Urothelium cell line (cell line): ENCODE measurements around the gene FANCC.

ENCODE experiments used
- DNase-seq: peaks from one replicate; pipeline ENCODE4 v3.0.0; 2011; ENCODE audit warnings: low spot score, mixed read lengths
- FAIRE-seq: peaks from 2 replicates; lab custom pipeline; 2011; peaks lifted over from hg19 to GRCh38; lab: Jason Lieb, UNC

The FANCC gene, protein sequence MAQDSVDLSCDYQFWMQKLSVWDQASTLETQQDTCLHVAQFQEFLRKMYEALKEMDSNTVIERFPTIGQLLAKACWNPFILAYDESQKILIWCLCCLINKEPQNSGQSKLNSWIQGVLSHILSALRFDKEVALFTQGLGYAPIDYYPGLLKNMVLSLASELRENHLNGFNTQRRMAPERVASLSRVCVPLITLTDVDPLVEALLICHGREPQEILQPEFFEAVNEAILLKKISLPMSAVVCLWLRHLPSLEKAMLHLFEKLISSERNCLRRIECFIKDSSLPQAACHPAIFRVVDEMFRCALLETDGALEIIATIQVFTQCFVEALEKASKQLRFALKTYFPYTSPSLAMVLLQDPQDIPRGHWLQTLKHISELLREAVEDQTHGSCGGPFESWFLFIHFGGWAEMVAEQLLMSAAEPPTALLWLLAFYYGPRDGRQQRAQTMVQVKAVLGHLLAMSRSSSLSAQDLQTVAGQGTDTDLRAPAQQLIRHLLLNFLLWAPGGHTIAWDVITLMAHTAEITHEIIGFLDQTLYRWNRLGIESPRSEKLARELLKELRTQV

GRCh38 chr9:95317119-95317892 is at the start of gene FANCC:
Gene FANCC (minus strand): TSS chr9:95317709. CDS start chr9:95249291, 68,418 bp downstream.
- FAIRE-seq (peak; percentile 55), DNase-seq (peak; percentile 95)

DNA sequence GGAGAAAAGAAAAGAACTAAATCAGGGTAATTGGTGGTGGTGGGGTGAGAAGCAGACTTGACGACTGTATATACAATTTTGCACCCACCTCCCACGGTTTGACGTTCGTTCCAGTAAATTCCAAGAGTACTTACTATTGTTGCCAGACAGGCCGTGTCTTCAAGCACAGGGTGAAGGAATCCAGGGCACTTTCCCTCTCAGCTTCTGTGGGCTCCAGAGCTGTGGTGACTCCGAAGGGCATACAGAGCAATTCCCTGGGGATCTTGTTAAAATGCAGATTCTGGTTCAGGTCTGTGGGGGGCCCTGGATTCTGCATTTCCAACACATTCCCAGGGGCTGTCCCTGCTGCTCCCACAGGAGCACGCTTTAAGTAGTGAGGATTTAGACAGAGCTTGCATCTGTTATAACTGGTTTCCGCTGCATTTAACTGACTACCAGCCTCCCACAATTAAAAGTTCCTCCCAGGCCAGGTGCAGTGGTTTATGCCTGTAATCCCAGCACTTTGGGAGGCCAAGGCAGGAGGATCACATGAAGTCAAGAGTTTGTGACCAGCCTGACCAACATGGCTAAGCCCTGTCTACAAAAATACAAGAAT is 49.3 kb upstream of the FANCC start:
- FAIRE-seq (no peak), DNase-seq (no peak)

DNA sequence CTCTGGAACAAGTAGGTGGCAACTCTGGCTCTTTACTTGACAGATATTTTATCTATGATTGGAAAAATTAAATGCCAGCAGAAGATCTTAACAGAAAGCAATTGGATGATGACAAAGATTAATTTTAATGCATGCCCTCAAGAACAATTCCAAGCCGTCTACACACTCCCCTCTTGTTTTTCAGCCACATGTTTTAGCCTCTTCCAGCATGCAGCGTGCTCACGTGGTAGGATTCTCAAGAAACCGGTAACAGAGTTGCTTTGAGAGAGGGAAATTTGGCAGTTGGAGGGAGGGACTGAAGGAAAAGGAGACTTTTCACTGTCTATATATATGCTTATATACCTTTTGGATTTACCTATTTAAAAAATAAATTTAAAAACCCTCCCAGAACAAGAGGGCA is 48.3 kb upstream of the FANCC start:
- no peak for DNase-seq
- no peak for FAIRE-seq

- DNase-seq: no peak
- FAIRE-seq: no peak
Measured at GRCh38 chr9:95363051-95363841, 45.7 kb upstream of the FANCC start.

GRCh38 chr9:95360866-95361265 is 43.4 kb upstream of the FANCC start:
- DNase-seq: no peak
- no peak for FAIRE-seq

DNA sequence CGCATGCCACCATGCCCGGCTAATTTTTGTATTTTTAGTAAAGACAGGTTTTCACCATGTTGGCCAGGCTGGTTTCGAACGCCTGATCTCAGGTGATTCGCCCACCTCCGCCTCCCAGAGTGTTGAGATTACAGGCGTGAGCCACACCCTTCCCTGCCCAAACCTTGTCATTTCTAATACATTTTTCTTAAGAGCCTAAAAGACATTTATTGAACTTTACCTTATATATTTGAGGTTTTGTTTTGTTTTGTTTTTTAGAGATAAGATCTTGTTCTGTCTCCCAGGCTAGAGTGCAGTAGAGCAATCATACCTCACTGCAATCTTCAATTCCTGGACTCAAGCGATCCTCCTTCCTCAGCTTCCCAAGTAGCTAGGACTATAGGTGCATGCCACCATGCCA is 39.8 kb upstream of the FANCC start:
- FAIRE-seq (no peak), DNase-seq (no peak)

GRCh38 chr9:95355500-95355899 is 38.0 kb upstream of the FANCC start:
- DNase-seq: no peak
- FAIRE-seq: no peak

DNA sequence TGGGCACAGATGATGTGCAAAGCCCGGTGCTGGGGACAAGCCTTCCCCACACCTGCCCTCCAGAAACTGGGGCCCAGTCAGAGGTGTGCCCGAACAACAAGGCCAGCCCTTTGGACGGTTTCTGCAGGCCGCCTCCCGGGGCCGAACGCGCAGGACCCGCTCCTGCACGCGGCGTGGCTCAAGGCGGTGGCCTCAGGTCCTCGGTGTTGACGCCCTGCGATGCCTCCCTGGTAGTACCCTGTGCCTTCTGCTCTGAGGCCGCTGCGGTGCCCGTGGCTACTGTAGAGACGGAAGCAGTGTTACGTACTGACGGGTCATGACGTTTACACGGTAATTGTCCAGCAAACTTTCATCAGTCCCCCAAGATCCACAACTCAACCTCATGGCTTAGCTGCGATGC is 33.5 kb upstream of the FANCC start:
- FAIRE-seq (no peak), DNase-seq (no peak)

- no peak for FAIRE-seq
Measured at GRCh38 chr9:95350266-95350665, 32.8 kb upstream of the FANCC start.

GRCh38 chr9:95349091-95350038 is 31.9 kb upstream of the FANCC start:
- no peak for FAIRE-seq
- DNase-seq: no peak

More at GRCh38 chr9:95350266-95350665, 32.8 kb upstream of the FANCC start:
- DNase-seq: no peak

DNA sequence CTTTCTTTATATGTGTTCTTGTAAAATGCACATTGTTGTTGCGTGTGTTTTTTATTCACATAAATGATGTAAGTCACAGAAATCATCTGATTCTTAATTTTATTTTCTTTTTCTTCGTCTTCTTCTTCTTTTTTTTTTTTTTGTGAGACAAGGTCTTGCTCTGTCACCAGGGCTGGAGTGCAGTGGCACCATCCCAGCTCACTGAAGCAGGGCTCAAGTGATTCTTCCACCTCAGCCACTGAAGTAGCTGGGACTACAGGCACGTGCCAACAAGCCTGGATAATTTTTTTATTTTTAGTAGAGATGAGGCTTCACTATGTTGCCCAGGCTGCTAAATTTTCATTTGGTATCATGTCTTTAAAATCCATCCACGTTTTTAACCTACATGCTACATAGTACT is 28.5 kb upstream of the FANCC start:
- FAIRE-seq: no peak
- no peak for DNase-seq

GRCh38 chr9:95344735-95345325 is 27.3 kb upstream of the FANCC start:
- DNase-seq: no peak
- no peak for FAIRE-seq

- DNase-seq (no peak), FAIRE-seq (no peak)
Measured at GRCh38 chr9:95343725-95344287, 26.3 kb upstream of the FANCC start.

DNA sequence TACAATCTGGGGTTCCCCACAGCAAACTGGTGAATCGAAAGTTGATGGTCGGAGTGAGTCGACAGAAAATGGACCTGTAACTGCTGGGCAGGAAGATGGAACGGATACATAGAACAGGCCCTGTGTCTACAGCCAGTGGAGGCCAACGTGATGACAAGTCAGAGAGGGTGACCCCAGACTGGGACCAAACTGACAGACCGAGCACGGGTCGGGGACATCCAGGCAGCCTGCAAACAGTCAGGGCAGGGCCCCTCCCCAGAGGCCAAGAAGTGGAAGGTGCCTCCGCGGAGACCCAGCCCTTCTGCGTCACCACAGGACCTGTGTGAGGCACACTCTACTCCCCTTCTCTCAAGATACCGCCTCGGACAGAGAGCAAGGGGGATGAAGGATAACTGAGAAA is 25.1 kb upstream of the FANCC start:
- DNase-seq (no peak), FAIRE-seq (peak; percentile 66)

- FAIRE-seq (no peak), DNase-seq (no peak)
Measured at GRCh38 chr9:95341293-95341962, 23.9 kb upstream of the FANCC start.

DNA sequence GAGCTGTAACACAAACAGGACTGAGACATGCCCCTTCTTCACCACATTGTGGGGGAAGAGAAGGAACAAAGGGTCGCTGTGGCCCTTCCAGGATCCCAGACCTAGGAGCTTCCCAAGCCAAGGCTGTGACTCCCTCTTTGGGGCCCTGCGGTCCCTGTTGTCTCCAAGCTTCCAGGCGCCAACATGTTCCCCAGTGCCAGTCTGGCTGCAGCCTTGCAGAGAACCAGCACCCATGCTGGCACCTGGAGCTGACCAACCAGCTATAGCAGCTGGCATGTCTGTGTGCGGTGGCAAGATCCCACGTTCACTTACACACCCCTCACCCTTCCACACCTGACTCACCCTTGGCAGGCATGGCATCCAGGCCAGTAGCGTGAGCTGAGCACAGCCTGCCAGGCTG is 20.7 kb upstream of the FANCC start:
- FAIRE-seq: no peak
- no peak for DNase-seq

DNA sequence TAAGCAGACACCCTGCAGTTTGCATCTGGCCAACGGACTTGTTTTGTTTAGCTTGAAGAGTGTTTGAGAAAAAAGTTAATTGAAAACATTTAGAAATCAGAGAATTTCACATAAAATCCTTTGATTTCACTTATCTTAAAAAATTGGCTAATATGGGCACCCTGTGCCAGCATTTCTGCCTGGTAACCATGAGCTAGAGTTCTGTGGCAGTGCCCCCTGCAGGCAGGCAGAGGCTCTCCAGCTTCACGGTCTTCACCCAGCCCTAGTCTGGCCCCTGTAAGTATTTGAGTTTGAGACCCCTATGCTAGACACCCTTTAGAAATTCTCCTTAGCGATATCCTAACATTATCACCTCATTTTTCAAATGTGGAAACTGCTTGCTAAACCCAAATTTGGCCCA is 18.8 kb upstream of the FANCC start:
- DNase-seq (no peak), FAIRE-seq (no peak)

DNA sequence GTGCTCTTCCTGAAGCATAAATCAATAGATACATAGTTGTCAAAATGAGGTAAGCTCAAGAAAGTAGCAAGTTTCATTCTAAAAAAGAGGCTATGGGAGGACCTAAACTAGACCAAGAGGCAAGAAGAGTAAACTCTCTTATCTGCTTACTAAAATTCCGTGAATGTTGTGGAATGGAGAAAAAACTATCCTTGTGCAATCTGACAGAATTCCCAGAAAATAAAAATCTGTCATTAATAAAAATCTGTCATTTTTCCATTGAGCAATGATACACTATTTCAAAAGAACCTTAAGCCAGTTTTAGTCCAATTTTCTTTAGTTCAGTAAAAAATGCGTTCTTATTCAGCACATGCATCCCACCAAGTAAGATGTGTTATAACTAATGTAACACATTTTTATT is 15.9 kb upstream of the FANCC start:
- FAIRE-seq: no peak
- DNase-seq: no peak
